H1 (cell line): ENCODE data around the gene MCM3AP. TPM values are rescaled to one million over a fixed set of nuclear protein-coding genes. Genes with fewer than 3 reads are reported as not detected.

Experiments used
- CTCF ChIA-PET: fragments of 300-600 bp; sonication (Branson Sonifier 250); formaldehyde crosslinking; loops from one replicate; lab custom pipeline; 2021; ENCODE audit not compliant: partially characterized antibody; lab: Charles Lee
- POLR2A ChIA-PET: fragments of 300-600 bp; sonication (Branson Sonifier 250); formaldehyde crosslinking; loops from one replicate; lab custom pipeline; 2021; ENCODE audit warnings: inconsistent platforms; ENCODE audit not compliant: partially characterized antibody; lab: Charles Lee
- DNase-seq, 2 experiments: peaks; one replicate each; pipeline versions ENCODE4 v3.0.0 to v3.0.0-alpha.2; 2010 to 2022; ENCODE audit warnings: low spot score in 2 of 2, low read depth in 1 of 2, mixed read lengths in 1 of 2
- FAIRE-seq: peaks from 2 replicates; lab custom pipeline; 2011; peaks lifted over from hg19 to GRCh38; lab: Jason Lieb, UNC
- H2AFZ ChIP-seq: 2 replicates; pipeline ENCODE4 v1.8.1; 2012; ENCODE audit warnings: low read length, inconsistent platforms
- H2AK5ac ChIP-seq: 2 replicates; pipeline ENCODE4 v1.6.1; 2013; ENCODE audit warnings: low read depth, low read length
- H2BK120ac ChIP-seq: replicated peaks from 2 replicates; pipeline ENCODE3; 2013; ENCODE audit warnings: low read depth, low read length, inconsistent platforms
- H2BK12ac ChIP-seq: 2 replicates; pipeline ENCODE4 v1.6.1; 2013; ENCODE audit warnings: low read depth, low read length
- H2BK15ac ChIP-seq: 2 replicates; pipeline ENCODE4 v1.6.1; 2013; ENCODE audit warnings: low read length
- H2BK20ac ChIP-seq: 2 replicates; pipeline ENCODE4 v1.6.1; 2013; ENCODE audit warnings: low read length
- H2BK5ac ChIP-seq: 2 replicates; pipeline ENCODE4 v1.6.1; 2013; ENCODE audit warnings: low read depth, low read length
- H3K14ac ChIP-seq: 2 replicates; pipeline ENCODE4 v1.6.1; 2013; ENCODE audit warnings: inconsistent platforms; ENCODE audit not compliant: insufficient read length
- H3K18ac ChIP-seq: 2 replicates; pipeline ENCODE4 v1.6.1; 2013; ENCODE audit warnings: low read length; ENCODE audit errors: extremely low read depth
- H3K23ac ChIP-seq: 2 replicates; pipeline ENCODE4 v1.6.1; 2013; ENCODE audit warnings: inconsistent platforms; ENCODE audit not compliant: insufficient read length
- H3K23me2 ChIP-seq: 2 replicates; pipeline ENCODE4 v1.6.1; 2013; ENCODE audit warnings: low read depth, low read length
- H3K27ac ChIP-seq: 2 replicates; pipeline ENCODE4 v1.6.1; 2011; ENCODE audit warnings: low read depth, low read length, inconsistent platforms
- H3K27me3 ChIP-seq, 4 experiments: replicated peaks in 1 of 4; 1 replicate in 1 of 4; 2 replicates in 3 of 4; pipeline versions ENCODE4 v1.6.1 to v1.8.1; 2011 to 2013; ENCODE audit warnings: low read length in 3 of 4, mild to moderate bottlenecking in 3 of 4, inconsistent platforms in 2 of 4, mixed read lengths in 2 of 4, moderate library complexity in 1 of 4; ENCODE audit not compliant: control insufficient read depth in 3 of 4, insufficient read depth in 3 of 4; ENCODE audit errors: extremely low read depth in 1 of 4
- H3K36me3 ChIP-seq, 4 experiments: 2 replicates each; pipeline versions ENCODE4 v1.6.1 to v1.8.1; 2011 to 2013; ENCODE audit warnings: mild to moderate bottlenecking in 4 of 4, low read length in 3 of 4, moderate library complexity in 2 of 4, control low read depth in 1 of 4, inconsistent platforms in 1 of 4; ENCODE audit not compliant: insufficient read depth in 4 of 4, control insufficient read depth in 2 of 4
- H3K4ac ChIP-seq: replicated peaks from 2 replicates; pipeline ENCODE3; 2013; ENCODE audit warnings: low read length, low read depth, mixed read lengths, inconsistent platforms; ENCODE audit not compliant: insufficient read length
- H3K4me1 ChIP-seq, 4 experiments: replicated peaks in 1 of 4; 1 replicate in 1 of 4; 2 replicates in 3 of 4; pipeline versions ENCODE4 v1.6.1 to v1.8.1; 2011 to 2013; ENCODE audit warnings: low read length in 3 of 4, inconsistent platforms in 2 of 4, mixed read lengths in 1 of 4; ENCODE audit not compliant: insufficient read depth in 4 of 4, control insufficient read depth in 3 of 4
- H3K4me2 ChIP-seq, 2 experiments: 2 replicates each; pipeline versions ENCODE4 v1.6.1 to v1.8.1; 2011 to 2013; ENCODE audit warnings: low read depth in 2 of 2, low read length in 2 of 2, control low read depth in 1 of 2, inconsistent platforms in 1 of 2, mild to moderate bottlenecking in 1 of 2; ENCODE audit not compliant: insufficient read depth in 1 of 2
- H3K4me3 ChIP-seq, 4 experiments: fragments of 200-600, 300-600 bp in 1 of 4; sonication (generic), shearing (Covaris generic), sonication (Bioruptor Twin) in 1 of 4; 2 replicates each; pipeline versions ENCODE4 v1.5.1 to v1.8.1; 2011 to 2016; ENCODE audit warnings: low read length in 4 of 4, low read depth in 3 of 4, control low read depth in 2 of 4, inconsistent platforms in 2 of 4, mild to moderate bottlenecking in 2 of 4, mixed read lengths in 1 of 4, moderate library complexity in 1 of 4; ENCODE audit not compliant: insufficient read depth in 2 of 4; ENCODE audit errors: extremely low read depth in 1 of 4
- H3K56ac ChIP-seq: replicated peaks from 2 replicates; pipeline ENCODE3; 2013; ENCODE audit warnings: low read depth, mild to moderate bottlenecking, mixed read lengths, low read length, inconsistent platforms; ENCODE audit not compliant: insufficient read length
- H3K79me1 ChIP-seq: 2 replicates; pipeline ENCODE4 v1.6.1; 2013; ENCODE audit warnings: low read depth, low read length, control low read depth
- H3K79me2 ChIP-seq, 2 experiments: 2 replicates each; pipeline versions ENCODE4 v1.6.1 to v1.8.1; 2012 to 2013; ENCODE audit warnings: low read length in 2 of 2, mild to moderate bottlenecking in 2 of 2, inconsistent platforms in 1 of 2; ENCODE audit not compliant: insufficient read depth in 2 of 2, control insufficient read depth in 1 of 2
- H3K9ac ChIP-seq, 4 experiments: replicated peaks in 1 of 4; 1 replicate in 1 of 4; 2 replicates in 3 of 4; pipeline versions ENCODE4 v1.6.1 to v1.8.1; 2011 to 2013; ENCODE audit warnings: low read depth in 3 of 4, low read length in 3 of 4, control low read depth in 2 of 4, mild to moderate bottlenecking in 2 of 4, moderate library complexity in 2 of 4, inconsistent platforms in 1 of 4; ENCODE audit errors: extremely low read depth in 1 of 4
- H3K9me3 ChIP-seq, 2 experiments: 2 replicates each; pipeline versions ENCODE4 v1.6.1 to v1.8.1; 2012 to 2013; ENCODE audit warnings: mild to moderate bottlenecking in 2 of 2, moderate library complexity in 2 of 2, control low read depth in 1 of 2, inconsistent platforms in 1 of 2, low read depth in 1 of 2, low read length in 1 of 2, mixed read lengths in 1 of 2; ENCODE audit not compliant: insufficient read depth in 2 of 2
- H4K20me1 ChIP-seq, 2 experiments: replicated peaks in 1 of 2; 2 replicates each; pipeline versions ENCODE3 to v1.8.1; 2011 to 2013; ENCODE audit warnings: inconsistent platforms in 2 of 2, low read length in 2 of 2, mild to moderate bottlenecking in 1 of 2; ENCODE audit not compliant: insufficient read depth in 2 of 2, control insufficient read depth in 1 of 2
- H4K5ac ChIP-seq: 2 replicates; pipeline ENCODE4 v1.6.1; 2013; ENCODE audit warnings: low read length, low read depth, mixed read lengths, inconsistent platforms; ENCODE audit not compliant: insufficient read length
- H4K8ac ChIP-seq: 2 replicates; pipeline ENCODE4 v1.8.0; 2013; ENCODE audit warnings: mild to moderate bottlenecking, moderate library complexity, low read length, inconsistent platforms; ENCODE audit not compliant: insufficient read depth; ENCODE audit errors: extremely low read depth
- H4K91ac ChIP-seq: replicated peaks from 2 replicates; pipeline ENCODE3; 2013; ENCODE audit warnings: low read length, mixed read lengths, inconsistent platforms; ENCODE audit not compliant: insufficient read length
- HDAC2 ChIP-seq, 2 experiments: fragments of 300-600 bp in 1 of 2; sonication (generic) in 1 of 2; IDR thresholded peaks; 2 replicates each; pipeline ENCODE4 v1.6.1; 2011 to 2012; ENCODE audit warnings: low read depth in 2 of 2, low read length in 2 of 2, mild to moderate bottlenecking in 2 of 2, moderate library complexity in 2 of 2, borderline replicate concordance in 1 of 2, inconsistent platforms in 1 of 2
- KDM1A ChIP-seq: fragments of 200-600, 300-600 bp; sonication (generic); IDR thresholded peaks from 2 replicates; pipeline ENCODE4 v1.7.1; 2016; ENCODE audit warnings: mild to moderate bottlenecking, low read length, borderline replicate concordance
- SP2 ChIP-seq: IDR thresholded peaks from 2 replicates; pipeline ENCODE4 v1.6.1; 2012; ENCODE audit warnings: mild to moderate bottlenecking, low read length, inconsistent platforms
- WGBS, 2 experiments: shearing (Covaris generic) in 1 of 2; methylation state at CpG; one replicate each; pipeline versions ENCODE4 v1.1.6 to v1.1.7; 2013 to 2015; ENCODE audit warnings: low lambda C conversion rate in 2 of 2, mixed read lengths in 2 of 2, inconsistent platforms in 1 of 2, low coverage in 1 of 2, missing lambda C conversion rate in 1 of 2; ENCODE audit not compliant: insufficient replicate concordance in 2 of 2, insufficient coverage in 1 of 2, insufficient read length in 1 of 2; ENCODE audit errors: extremely low coverage in 1 of 2, missing lambda C conversion rate in 1 of 2; 5-methylcytosine and 5-hydroxymethylcytosine counted together
- polyA plus RNA-seq, 7 experiments: library from polyadenylated mRNA; depleted of rRNA in 3 of 7; stranded (reverse) in 5 of 7; unstranded in 2 of 7; fragments of >200 nt in 5 of 7; fragments of 200-250 nt in 2 of 7; gene quantifications; 1 replicate in 5 of 7; 2 replicates in 1 of 7; 4 replicates in 1 of 7; pipeline versions ENCODE4 v1.2.1 to v1.2.3, GENCODE V29; 2011 to 2013; ENCODE audit warnings: missing spikeins in 2 of 7, mixed read lengths in 2 of 7
- total RNA-seq: library from RNA; stranded (reverse); fragmentation: NEBNext Ultra II Directional; extraction: Animal tissue kit (Norgen Biotek cat#: 25700); gene quantifications from 2 replicates; pipeline ENCODE4 v1.2.1, GENCODE V29; 2021

MCM3AP gene
- total and polyA plus RNA-seq, 2 of the 8 experiments (the other 6 are each of a cell fraction or from before 2014, with no cell fraction given), result 37.2 to 119 TPM

DNA sequence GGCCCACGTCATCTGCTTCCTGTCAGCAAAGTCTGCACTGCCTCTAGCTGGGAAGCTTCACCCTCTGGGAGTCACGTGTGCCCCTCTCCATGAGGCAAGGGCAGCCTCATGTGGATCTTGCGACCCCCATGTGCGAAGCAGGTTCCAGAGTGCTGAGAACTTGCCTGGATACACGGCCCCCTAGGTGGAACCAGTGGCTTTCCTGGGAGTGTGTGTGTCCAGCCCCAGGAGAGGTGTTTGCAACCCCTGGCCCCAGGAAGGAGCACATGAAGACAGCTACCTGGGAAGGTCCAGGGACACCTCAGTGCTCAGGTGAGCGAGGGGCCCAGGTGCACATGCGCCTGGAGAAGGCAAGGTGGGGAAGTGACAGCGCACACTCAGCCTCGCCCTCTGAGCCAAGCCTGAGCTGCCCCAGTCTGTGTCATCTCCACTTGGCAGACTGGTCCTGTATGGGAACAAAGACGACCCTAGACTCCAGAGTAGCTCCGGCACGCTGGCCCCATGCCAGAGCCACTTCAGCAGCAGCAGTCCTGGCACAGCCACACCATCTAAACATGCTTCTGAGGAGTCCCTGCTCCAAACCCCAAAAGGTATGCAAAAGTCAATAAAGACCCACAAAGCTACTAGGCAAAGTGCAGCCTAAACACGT is 65.7 kb downstream of the MCM3AP start:
- H4K8ac ChIP-seq, result no peak overlapping the region; the same call in 1 of the 2 replicates
- no peak overlapping the region for H2BK120ac ChIP-seq
- no peak overlapping the region for H3K56ac ChIP-seq
- H3K79me1 ChIP-seq, result peaks cover 31% of the 10 kb centered on the region
- no peak for DNase-seq
- H2BK20ac ChIP-seq, result no peak overlapping the region
- TF ChIP-seq HDAC2 (IDR thresholded peaks at IDR 0.05; ENCODE audit: borderline replicate concordance in 1 of 2, low read depth in 2 of 2, low read length in 2 of 2) (no peak), SP2 (no peak), KDM1A (no peak)
- TF ChIP-seq, all 59 proteins: peak for 0
- Histone ChIP-seq H3K4ac (no peak overlapping the region), H2BK12ac (no peak overlapping the region), H2BK15ac (no peak overlapping the region), H3K36me3 (peaks cover 5 to 23% (median 14%) of the 10 kb centered on the region in 4 experiments; a peak in 5 of 8 replicates), H4K91ac (no peak overlapping the region), H3K18ac (no peak overlapping the region), H4K20me1 (peaks cover 6 to 40% of the 10 kb centered on the region in 2 experiments), H4K5ac (no peak overlapping the region), H3K9me3 (no peaks in the 10 kb centered on the region), H3K4me1 (peaks cover 0 to 2% (median 0%) of the 10 kb centered on the region in 4 experiments; a peak in 1 of 7 replicates), H3K23ac (no peak overlapping the region), H3K9ac (no peak overlapping the region; a peak in 1 of 7 replicates), H2AFZ (no peak overlapping the region), H3K14ac (no peak overlapping the region), H2AK5ac (no peak overlapping the region), H3K27ac (no peak overlapping the region), H3K4me3 (no peak overlapping the region), H2BK5ac (no peak overlapping the region; the same call in 1 of the 2 replicates), H3K23me2 (no peaks in the 10 kb centered on the region), H3K79me2 (peaks cover 3 to 38% of the 10 kb centered on the region in 2 experiments; a peak in 3 of 4 replicates), H3K4me2 (no peak overlapping the region), H3K27me3 (no peaks in the 10 kb centered on the region)
- WGBS, 2 experiments, result 81% methylated on average over 13 of the region's 13 CpGs; no CpG with 5 or more reads in 1 of the 2 experiments
- FAIRE-seq, result no peak
- CTCF ChIA-PET, result interaction anchor here (0.6 to 1.2 kb wide), 3 partner anchors 9 to 73 kb away, joined by 3 to 4 read pairs (median 3); no protein-coding TSS in a partner anchor
- POLR2A ChIA-PET, result no interaction called here
